Hindlimb muscle (tissue), 1 donor: Measurements from ENCODE around the gene PLA2G6. TPM values are rescaled to one million over a fixed set of nuclear protein-coding genes. Genes with fewer than 3 reads are reported as not detected.

Experiments used
- DNase-seq: peaks from one replicate; pipeline ENCODE4 v3.0.0-alpha.2; 2013
- polyA plus RNA-seq: library from polyadenylated mRNA; unstranded; fragments of 120-200 nt; gene quantifications from one replicate; pipeline ENCODE4 v1.2.1, GENCODE V29; 2013; ENCODE audit not compliant: insufficient read length

Gene PLA2G6
- polyA plus RNA-seq, 1 donor = 14.4 TPM

GRCh38 chr22:38108561-38109319, 72.9 kb downstream of the PLA2G6 start:
- no peak for DNase-seq

DNA sequence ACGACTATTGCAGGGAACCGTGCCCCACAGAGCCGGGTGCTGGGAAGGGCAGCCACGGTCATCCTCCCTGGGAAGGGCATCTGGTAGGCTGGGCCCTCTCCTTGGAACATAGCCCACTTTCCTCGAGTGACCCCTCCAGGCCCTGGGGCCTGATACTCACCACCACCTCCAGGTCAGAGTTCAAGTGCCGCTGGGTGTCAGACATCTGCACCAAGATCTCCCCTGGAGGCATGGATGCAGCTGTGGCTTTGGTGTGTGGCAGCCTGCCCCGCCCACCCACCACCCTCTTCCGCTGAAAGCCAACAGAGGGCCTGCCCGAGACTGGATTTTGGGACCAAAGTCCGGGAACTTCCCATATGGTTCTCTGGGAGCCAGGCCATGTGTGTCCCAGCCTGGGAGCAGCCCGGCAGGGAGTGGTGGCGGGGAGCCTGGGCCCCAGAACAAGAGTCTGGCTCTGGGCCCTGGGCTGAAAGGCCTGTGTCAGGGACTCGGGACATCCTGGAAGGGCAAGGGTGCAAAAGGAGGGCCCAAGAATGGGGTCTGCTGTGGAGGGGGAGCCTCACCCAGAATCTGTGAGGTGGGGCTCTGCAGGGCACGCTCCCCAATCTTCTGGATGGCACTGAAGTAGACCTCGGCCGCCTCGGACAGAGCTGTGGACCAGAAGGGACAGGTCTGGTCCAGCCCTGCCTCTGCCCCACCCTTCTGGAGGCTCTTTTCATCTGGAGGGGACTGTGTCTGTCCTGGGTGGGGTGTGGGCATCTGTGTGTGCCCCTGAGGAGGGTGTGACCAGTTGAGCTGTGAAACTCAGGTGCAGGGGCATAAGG, 73.7 kb downstream of the PLA2G6 start:
- no peak for DNase-seq

GRCh38 chr22:38106814-38107578, 74.6 kb downstream of the PLA2G6 start:
- DNase-seq = no peak

DNA sequence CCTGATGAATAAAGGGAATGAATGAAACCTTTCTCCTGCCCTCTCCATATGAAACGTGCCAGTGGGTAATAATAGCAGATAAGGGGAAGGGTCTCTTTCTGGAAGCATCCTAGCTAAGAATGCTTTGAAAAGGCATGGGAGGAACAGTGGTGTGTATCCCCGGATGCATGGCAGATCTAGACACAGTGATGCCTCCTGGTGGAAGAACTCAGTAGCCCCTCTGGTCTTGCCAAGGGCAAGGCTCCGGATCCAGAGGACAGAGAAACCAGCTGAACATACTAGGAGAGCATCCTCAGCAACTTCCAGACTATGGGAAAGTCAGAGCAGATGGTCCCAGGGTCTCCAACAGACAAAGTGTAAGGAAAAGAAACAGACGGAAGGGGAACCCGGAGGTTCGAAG, 77.5 kb downstream of the PLA2G6 start:
- DNase-seq = no peak

- no peak for DNase-seq
Measured at GRCh38 chr22:38103641-38104040, 78.0 kb downstream of the PLA2G6 start.

- no peak for DNase-seq
Measured at GRCh38 chr22:38098410-38099249, 83.0 kb downstream of the PLA2G6 start.

DNA sequence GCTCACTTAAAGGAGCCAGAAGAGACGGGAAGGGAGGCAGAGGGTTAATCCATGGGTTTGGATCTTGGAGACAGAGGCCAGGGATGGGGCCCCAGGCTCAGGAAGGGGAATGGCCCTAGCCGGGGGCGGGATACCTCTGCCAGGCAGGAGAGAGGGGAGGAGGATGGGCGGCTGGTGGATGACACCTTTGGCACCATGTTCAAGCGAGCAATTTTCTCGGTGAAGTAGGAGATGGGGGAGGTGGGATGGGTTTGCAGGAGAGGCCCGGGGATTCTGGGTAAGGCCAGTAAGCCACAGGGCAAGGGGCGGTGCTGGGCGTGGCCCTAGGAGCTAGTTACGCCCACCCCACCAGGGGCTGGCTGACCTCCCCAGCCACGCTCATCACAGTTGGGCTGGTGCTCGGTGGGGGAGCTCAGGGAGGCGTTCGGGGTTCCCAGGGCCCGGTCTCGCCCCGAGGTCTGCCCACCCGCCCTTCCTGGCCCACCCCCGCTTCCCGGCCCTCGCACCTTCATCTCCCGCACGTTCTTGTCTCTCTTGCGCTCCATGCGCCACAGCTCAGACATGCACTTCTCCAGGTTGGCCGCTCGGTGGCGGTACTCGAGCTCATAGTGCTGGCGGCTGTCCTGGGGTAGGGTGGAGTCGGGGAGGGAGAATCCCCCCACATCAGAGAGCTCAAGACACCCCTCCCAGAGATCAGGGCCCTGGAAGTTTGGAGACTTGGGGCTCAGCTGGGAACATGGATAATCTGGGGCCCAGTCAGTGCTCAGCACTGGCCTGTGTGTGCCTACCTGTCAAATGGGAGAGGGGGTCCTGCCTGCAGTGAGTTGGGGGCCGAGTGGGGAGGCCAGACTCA, 83.8 kb downstream of the PLA2G6 start:
- DNase-seq = no peak

DNA sequence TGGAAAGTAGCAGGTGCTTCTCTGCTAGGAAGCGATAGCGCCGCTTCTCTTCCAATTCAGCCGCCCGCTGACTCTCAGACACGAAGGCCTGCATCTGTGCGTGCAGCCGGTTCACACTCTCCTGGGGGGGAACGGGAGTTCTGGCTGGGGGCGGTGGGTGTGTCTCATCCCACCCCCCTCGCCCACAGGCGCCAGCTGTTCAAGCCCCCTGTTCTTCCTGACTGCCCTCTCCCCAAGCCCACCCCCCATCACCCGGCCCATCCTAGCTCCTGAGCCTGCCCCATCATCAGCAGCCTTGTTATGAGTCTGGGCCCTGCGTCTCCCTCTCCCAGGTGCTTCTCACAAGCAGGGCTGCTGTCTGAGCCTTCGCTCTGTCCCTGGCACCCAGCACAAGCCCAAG, 84.6 kb downstream of the PLA2G6 start:
- DNase-seq = no peak

- no peak for DNase-seq
Measured at GRCh38 chr22:38089474-38089851, 92.2 kb downstream of the PLA2G6 start.

- DNase-seq = no peak
Measured at GRCh38 chr22:38088629-38089473, 92.8 kb downstream of the PLA2G6 start.

DNA sequence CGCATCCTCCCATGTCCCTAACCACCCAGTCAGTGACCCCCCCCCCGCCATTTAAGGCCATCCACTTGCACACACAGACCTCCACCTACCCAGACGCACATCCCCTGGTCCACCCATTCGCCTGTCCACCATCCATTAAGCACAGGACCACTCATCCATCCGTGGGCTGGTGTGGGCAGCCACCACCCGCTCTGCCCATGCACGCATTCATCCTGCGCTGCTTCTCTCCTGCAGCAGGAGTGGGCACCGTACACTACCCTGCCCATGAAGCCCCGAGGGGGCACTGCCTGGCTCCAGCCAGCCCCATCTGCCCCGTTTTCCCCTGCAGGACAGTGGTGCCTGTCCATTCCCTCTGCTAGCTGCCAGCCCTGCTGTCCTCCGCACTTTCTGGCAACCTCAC, 93.8 kb downstream of the PLA2G6 start:
- no peak for DNase-seq

DNA sequence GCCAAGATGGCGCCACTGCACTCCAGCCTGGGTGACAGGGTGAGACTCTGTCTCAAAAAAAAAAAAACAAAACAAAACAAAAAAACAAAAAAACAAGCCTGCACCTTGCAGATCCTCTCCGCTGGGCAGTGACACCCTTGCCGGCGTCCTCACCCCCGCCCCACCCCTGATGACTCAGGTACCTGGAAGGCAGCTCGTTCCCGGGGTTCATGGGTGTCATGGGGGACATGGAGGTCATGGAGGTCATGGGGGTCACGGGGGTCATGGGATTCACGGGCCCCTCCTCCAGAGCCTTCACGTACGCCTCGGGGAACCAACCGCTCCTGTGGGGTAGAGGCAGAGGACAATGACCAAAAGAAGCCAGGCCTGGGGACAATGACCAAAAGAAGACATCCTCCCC, 94.7 kb downstream of the PLA2G6 start:
- DNase-seq = no peak

- DNase-seq = no peak
Measured at GRCh38 chr22:38086001-38086845, 95.4 kb downstream of the PLA2G6 start.

DNA sequence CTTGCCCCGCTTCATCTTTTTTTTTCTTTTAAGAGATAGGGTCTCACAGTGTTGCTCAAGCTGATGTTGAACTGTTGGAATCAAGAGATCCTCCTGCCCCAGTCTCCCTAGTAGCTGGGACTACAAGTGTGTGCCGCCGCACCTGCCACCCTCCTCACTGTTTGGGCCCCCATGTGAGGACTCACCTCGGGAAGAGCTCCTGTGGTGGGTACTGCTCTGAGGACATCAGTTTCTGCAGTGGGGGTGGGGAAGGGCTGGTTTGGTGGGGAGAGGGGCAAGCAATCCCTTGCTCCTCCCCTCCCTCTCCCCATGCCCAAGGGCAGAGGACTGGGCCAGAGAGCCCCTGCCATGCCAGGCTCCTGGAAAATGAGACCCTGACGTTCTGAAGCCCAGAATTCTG, 96.1 kb downstream of the PLA2G6 start:
- no peak for DNase-seq

DNA sequence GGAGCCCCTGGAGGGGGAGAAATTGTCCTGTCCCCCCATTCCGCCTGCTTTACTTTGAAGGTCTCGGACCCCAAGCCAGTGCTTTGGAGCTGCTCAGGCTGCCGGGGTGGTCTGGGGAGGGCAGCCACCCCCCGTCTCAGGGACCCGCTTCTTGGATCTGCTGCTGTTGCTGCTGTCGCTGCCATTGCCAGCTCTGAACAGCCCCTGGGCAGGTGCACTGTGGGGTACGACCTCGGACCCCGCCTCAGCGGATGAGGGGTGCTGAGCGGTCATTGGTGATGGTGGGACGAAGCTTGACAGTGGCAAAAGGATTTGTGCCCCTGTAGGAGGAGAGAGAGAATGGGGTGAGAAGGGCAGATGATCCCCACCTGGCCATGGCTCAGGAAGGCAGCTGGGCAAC, 96.6 kb downstream of the PLA2G6 start:
- no peak for DNase-seq

DNA sequence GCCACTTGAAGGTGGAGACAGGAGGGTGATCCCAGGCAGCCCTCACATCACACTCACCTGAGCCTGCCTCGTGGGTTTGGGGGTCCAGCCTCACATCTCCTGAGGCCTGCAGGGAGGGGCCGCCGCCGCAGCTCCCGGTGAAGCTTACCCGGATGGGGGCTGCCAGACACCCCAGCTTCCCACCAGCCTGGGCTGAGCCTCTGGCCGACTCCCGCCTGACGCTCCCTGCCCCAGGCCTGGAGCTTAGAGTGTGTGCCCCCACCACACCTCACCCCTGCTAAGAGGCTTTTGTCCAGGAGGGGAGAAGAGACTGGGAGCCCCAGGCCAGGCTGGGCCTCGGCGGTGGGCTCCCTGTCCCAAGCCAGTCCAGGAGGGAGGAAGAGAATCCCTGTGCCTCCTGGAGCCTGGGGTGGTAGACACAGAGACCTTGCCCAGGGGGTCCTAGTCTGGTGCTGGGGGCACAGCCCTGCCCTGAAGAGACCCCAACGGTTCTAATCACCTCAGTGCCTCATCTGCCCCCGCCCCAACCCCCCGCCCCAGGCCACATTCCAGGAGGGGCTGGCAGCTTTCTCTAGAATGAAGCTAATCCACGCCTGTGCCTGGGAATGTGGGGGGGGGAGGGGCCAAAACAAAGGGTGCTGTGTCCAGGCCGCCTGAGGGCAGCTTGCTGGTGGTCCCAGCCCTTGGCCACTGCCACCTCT, 97.5 kb downstream of the PLA2G6 start, which contains the start of gene SLC16A8:
Gene SLC16A8 (minus strand): TSS at position 254 of the 701 bp plus-strand sequence. CDS start 1,311 bp downstream, outside the sequence.
- no peak for DNase-seq

GRCh38 chr22:38082986-38083710, 98.5 kb downstream of the PLA2G6 start:
- no peak for DNase-seq
